CD4-positive, CD25-positive, alpha-beta regulatory T cell (primary cell): ENCODE measurements around the gene TAS2R3. TPM values are rescaled to one million over a fixed set of nuclear protein-coding genes. Genes with fewer than 3 reads are reported as not detected.
A peak's percentile ranks its signal among the peaks of the same experiment; 100 is the strongest.

Experiments used
- ATAC-seq, 2 donors: fragments of 150-1000 bp; cut with Tn5 transposase; one replicate each; pipeline ENCODE4 v1.10.0; 2021; ENCODE audit warnings: low read depth in 2 of 2, moderate number of reproducible peaks in 2 of 2, moderate library complexity in 1 of 2
- DNase-seq, 3 donors: peaks; one replicate each; pipeline versions ENCODE4 v3.0.0 to v3.0.0-alpha.2; 2012 to 2022; ENCODE audit warnings: mixed read lengths in 1 of 3
- H3K27ac ChIP-seq: one replicate; pipeline ENCODE4 v1.7.0; 2013; ENCODE audit warnings: mild to moderate bottlenecking, low read length; ENCODE audit not compliant: insufficient read depth, poor library complexity, severe bottlenecking
- H3K27me3 ChIP-seq: one replicate; pipeline ENCODE4 v1.7.0; 2013; ENCODE audit warnings: low read length; ENCODE audit not compliant: control insufficient read depth, insufficient read depth
- H3K36me3 ChIP-seq: one replicate; pipeline ENCODE4 v1.7.0; 2013; ENCODE audit warnings: mild to moderate bottlenecking, low read length, moderate library complexity; ENCODE audit not compliant: control insufficient read depth, insufficient read depth
- H3K4me1 ChIP-seq: 2 replicates; pipeline ENCODE4 v1.7.0; 2013; ENCODE audit warnings: mild to moderate bottlenecking, low read length; ENCODE audit not compliant: insufficient read depth, control insufficient read depth, poor library complexity, severe bottlenecking
- H3K4me3 ChIP-seq: one replicate; pipeline ENCODE4 v1.7.0; 2013; ENCODE audit warnings: low read depth, mild to moderate bottlenecking, low read length, moderate library complexity
- H3K9me3 ChIP-seq, 2 experiments: 1 replicate in 1 of 2; 2 replicates in 1 of 2; pipeline ENCODE4 v1.7.0; 2013; ENCODE audit warnings: low read length in 2 of 2, mild to moderate bottlenecking in 1 of 2, moderate library complexity in 1 of 2; ENCODE audit not compliant: control insufficient read depth in 2 of 2
- H3K27ac Mint-ChIP-seq, 3 donors: one replicate each; pipeline ENCODE4 v1.8.0; 2020 to 2022; ENCODE audit warnings: mild to moderate bottlenecking in 3 of 3, mixed read lengths in 3 of 3, moderate library complexity in 2 of 3
- H3K27me3 Mint-ChIP-seq: one replicate; pipeline ENCODE4 v1.8.0; 2022; ENCODE audit warnings: mild to moderate bottlenecking, mixed read lengths
- H3K36me3 Mint-ChIP-seq: one replicate; pipeline ENCODE4 v1.8.0; 2020; ENCODE audit warnings: mixed read lengths
- H3K4me1 Mint-ChIP-seq, 4 donors: one replicate each; pipeline ENCODE4 v1.8.0; 2020 to 2022; ENCODE audit warnings: mixed read lengths in 4 of 4, mild to moderate bottlenecking in 1 of 4
- H3K4me3 Mint-ChIP-seq, 4 donors: one replicate each; pipeline ENCODE4 v1.8.0; 2020 to 2022; ENCODE audit warnings: mild to moderate bottlenecking in 4 of 4, mixed read lengths in 4 of 4, moderate library complexity in 3 of 4
- H3K9me3 Mint-ChIP-seq, 7 donors: one replicate each; pipeline ENCODE4 v1.8.0; 2020 to 2022; ENCODE audit warnings: mixed read lengths in 7 of 7, mild to moderate bottlenecking in 3 of 7, moderate library complexity in 2 of 7
- polyA plus RNA-seq, 4 donors: library from polyadenylated mRNA; unstranded; fragments of 300-500 nt; fragmentation: Illumina TruSeq; gene quantifications; one replicate each; pipeline ENCODE4 v1.2.3, GENCODE V29; 2021
- total RNA-seq: library from RNA; stranded (reverse); gene quantifications from one replicate; pipeline ENCODE4 v1.2.3, GENCODE V29; 2022

Gene TAS2R3
- total RNA-seq (0.59 TPM), polyA plus RNA-seq (not detected)

GRCh38 chr7:141763797-141764196 lies at the start of gene TAS2R3:
Gene TAS2R3 (plus strand): TSS chr7:141764097. CDS start chr7:141764159, 62 bp downstream.
- Histone ChIP-seq H3K9me3 (no peaks in the 10 kb centered on the region), H3K36me3 (peaks cover 22% of the 10 kb centered on the region), H3K4me3 (no peak within 1 kb of the TSS), H3K4me1 (no peaks in the 10 kb centered on the region), H3K27ac (no peak within 1 kb of the TSS), H3K27me3 (no peaks in the 10 kb centered on the region)
- no peak for DNase-seq
- Mint-ChIP-seq H3K27ac (peak within 1 kb of the TSS in 1 of 3 donors; percentile 20), H3K9me3 (no peaks in the 10 kb centered on the region), H3K4me1 (peaks cover 0 to 7% (median 5%) of the 10 kb centered on the region in 4 donors), H3K36me3 (peaks cover 62% of the 10 kb centered on the region), H3K4me3 (no peak within 1 kb of the TSS), H3K27me3 (no peaks in the 10 kb centered on the region)
- no peak for ATAC-seq

- H3K27ac ChIP-seq = no peak overlapping the region
- H3K27me3 ChIP-seq = no peaks in the 10 kb centered on the region
- H3K9me3 ChIP-seq = no peaks in the 10 kb centered on the region
- Mint-ChIP-seq H3K36me3 (peaks cover 23% of the 10 kb centered on the region), H3K4me1 (peaks cover 0 to 4% (median 2%) of the 10 kb centered on the region in 4 donors), H3K27me3 (no peaks in the 10 kb centered on the region), H3K4me3 (no peak overlapping the region), H3K9me3 (no peaks in the 10 kb centered on the region), H3K27ac (no peak overlapping the region)
- no peak for DNase-seq
- H3K4me1 ChIP-seq = no peaks in the 10 kb centered on the region
- no peaks in the 10 kb centered on the region for H3K36me3 ChIP-seq
- no peak for ATAC-seq
- no peak overlapping the region for H3K4me3 ChIP-seq
Observed at GRCh38 chr7:141714571-141714970, 49.3 kb upstream of the TAS2R3 start.

GRCh38 chr7:141715018-141715417 lies 48.9 kb upstream of the TAS2R3 start:
- Histone ChIP-seq H3K4me3 (no peak overlapping the region), H3K9me3 (no peaks in the 10 kb centered on the region), H3K4me1 (no peaks in the 10 kb centered on the region), H3K36me3 (no peaks in the 10 kb centered on the region), H3K27me3 (no peaks in the 10 kb centered on the region), H3K27ac (no peak overlapping the region)
- no peak overlapping the region for H3K27ac Mint-ChIP-seq
- no peaks in the 10 kb centered on the region for H3K9me3 Mint-ChIP-seq
- H3K4me3 Mint-ChIP-seq = no peak overlapping the region
- DNase-seq (no peak), ATAC-seq (no peak)
- H3K36me3 Mint-ChIP-seq = peaks cover 23% of the 10 kb centered on the region
- H3K4me1 Mint-ChIP-seq = peaks cover 0 to 4% (median 2%) of the 10 kb centered on the region in 4 donors
- no peaks in the 10 kb centered on the region for H3K27me3 Mint-ChIP-seq

- Mint-ChIP-seq H3K36me3 (peaks cover 25% of the 10 kb centered on the region), H3K27ac (no peak overlapping the region), H3K27me3 (no peaks in the 10 kb centered on the region), H3K9me3 (no peaks in the 10 kb centered on the region), H3K4me3 (no peak overlapping the region), H3K4me1 (peaks cover 0 to 4% (median under 1%) of the 10 kb centered on the region in 4 donors)
- Histone ChIP-seq H3K4me3 (no peak overlapping the region), H3K4me1 (no peaks in the 10 kb centered on the region), H3K9me3 (no peaks in the 10 kb centered on the region), H3K27me3 (no peaks in the 10 kb centered on the region), H3K36me3 (peaks cover 5% of the 10 kb centered on the region), H3K27ac (no peak overlapping the region)
- DNase-seq (no peak), ATAC-seq (no peak)
Observed at GRCh38 chr7:141715794-141716689, 47.9 kb upstream of the TAS2R3 start.

GRCh38 chr7:141717450-141717849 lies 46.4 kb upstream of the TAS2R3 start:
- no peak overlapping the region for H3K4me3 Mint-ChIP-seq
- DNase-seq (no peak), ATAC-seq (no peak)
- H3K36me3 Mint-ChIP-seq = peaks cover 20% of the 10 kb centered on the region
- no peaks in the 10 kb centered on the region for H3K9me3 ChIP-seq
- peaks cover 5% of the 10 kb centered on the region for H3K36me3 ChIP-seq
- H3K9me3 Mint-ChIP-seq = no peaks in the 10 kb centered on the region
- no peak overlapping the region for H3K27ac Mint-ChIP-seq
- no peak overlapping the region for H3K4me3 ChIP-seq
- no peaks in the 10 kb centered on the region for H3K4me1 ChIP-seq
- H3K27me3 ChIP-seq = no peaks in the 10 kb centered on the region
- no peak overlapping the region for H3K27ac ChIP-seq
- H3K27me3 Mint-ChIP-seq = no peaks in the 10 kb centered on the region
- no peaks in the 10 kb centered on the region for H3K4me1 Mint-ChIP-seq

GRCh38 chr7:141722529-141722928 lies 41.4 kb upstream of the TAS2R3 start:
- H3K36me3 ChIP-seq = peaks cover 5% of the 10 kb centered on the region
- Mint-ChIP-seq H3K36me3 (peaks cover 28% of the 10 kb centered on the region), H3K9me3 (no peaks in the 10 kb centered on the region), H3K4me3 (no peak overlapping the region), H3K27me3 (no peaks in the 10 kb centered on the region), H3K27ac (no peak overlapping the region), H3K4me1 (no peaks in the 10 kb centered on the region)
- ATAC-seq (no peak), DNase-seq (no peak)
- H3K27ac ChIP-seq = no peak overlapping the region
- no peaks in the 10 kb centered on the region for H3K9me3 ChIP-seq
- H3K27me3 ChIP-seq = no peaks in the 10 kb centered on the region
- H3K4me1 ChIP-seq = no peaks in the 10 kb centered on the region
- no peak overlapping the region for H3K4me3 ChIP-seq

- H3K27me3 ChIP-seq = no peaks in the 10 kb centered on the region
- H3K9me3 Mint-ChIP-seq = no peaks in the 10 kb centered on the region
- no peak overlapping the region for H3K27ac Mint-ChIP-seq
- no peaks in the 10 kb centered on the region for H3K36me3 ChIP-seq
- no peak overlapping the region for H3K27ac ChIP-seq
- H3K4me1 Mint-ChIP-seq = no peaks in the 10 kb centered on the region
- H3K4me1 ChIP-seq = no peaks in the 10 kb centered on the region
- no peak overlapping the region for H3K4me3 Mint-ChIP-seq
- no peaks in the 10 kb centered on the region for H3K9me3 ChIP-seq
- no peak overlapping the region for H3K4me3 ChIP-seq
- DNase-seq (no peak), ATAC-seq (no peak)
- peaks cover 15% of the 10 kb centered on the region for H3K36me3 Mint-ChIP-seq
- H3K27me3 Mint-ChIP-seq = no peaks in the 10 kb centered on the region
Observed at GRCh38 chr7:141729020-141729419, 34.9 kb upstream of the TAS2R3 start.
